PC-9 (cell line): ENCODE data around the gene TRIP12. TPM values are rescaled to one million over a fixed set of nuclear protein-coding genes. Genes with fewer than 3 reads are reported as not detected.

ENCODE experiments used
- BruUV-seq: library from RNA; stranded (reverse); fragments of 400-500 nt; replicated peaks from 2 replicates; lab custom pipeline; 2021; lab: Mats Ljungman, UMichigan
- CTCF ChIA-PET: fragments of 300-600 bp; sonication (Branson Sonifier 250); formaldehyde crosslinking; loops from one replicate; lab custom pipeline; 2022; ENCODE audit warnings: antibody characterized with exemption; lab: Charles Lee
- POLR2A ChIA-PET: fragments of 300-600 bp; sonication (Branson Sonifier 250); formaldehyde crosslinking; loops from one replicate; lab custom pipeline; 2022; ENCODE audit warnings: antibody characterized with exemption; ENCODE audit not compliant: unreplicated experiment; lab: Charles Lee
- DNase-seq, 2 experiments: peaks; one replicate each; pipeline versions ENCODE4 v3.0.0 to v3.0.0-alpha.2; 2015 to 2022; ENCODE audit warnings: mixed read lengths in 1 of 2
- H2AFZ ChIP-seq: fragments of 200-600 bp; sonication (generic); 2 replicates; pipeline ENCODE4 v1.8.1; 2017; ENCODE audit warnings: antibody characterized with exemption
- H3F3A ChIP-seq: fragments of 200-600 bp; sonication (generic); 2 replicates; pipeline ENCODE4 v1.8.1; 2017; ENCODE audit warnings: antibody characterized with exemption, mild to moderate bottlenecking, low read depth; ENCODE audit not compliant: insufficient read depth
- H3K27ac ChIP-seq: fragments of 200-600 bp; sonication (generic); 2 replicates; pipeline ENCODE4 v1.6.1; 2016; ENCODE audit warnings: mixed run types
- H3K27me3 ChIP-seq: fragments of 200-600 bp; sonication (generic); 2 replicates; pipeline ENCODE4 v1.6.1; 2016; ENCODE audit warnings: low read depth, mixed run types; ENCODE audit not compliant: insufficient read depth
- H3K36me3 ChIP-seq: fragments of 200-600 bp; sonication (generic); 2 replicates; pipeline ENCODE4 v1.6.1; 2016; ENCODE audit warnings: low read depth, mixed run types
- H3K4me1 ChIP-seq: fragments of 200-600 bp; sonication (generic); replicated peaks from 2 replicates; pipeline ENCODE4 v1.6.1; 2016; ENCODE audit warnings: mixed run types; ENCODE audit not compliant: insufficient read depth
- H3K4me2 ChIP-seq: fragments of 200-600 bp; sonication (generic); 2 replicates; pipeline ENCODE4 v1.6.1; 2017; ENCODE audit warnings: mixed run types
- H3K4me3 ChIP-seq: fragments of 200-600 bp; sonication (generic); 2 replicates; pipeline ENCODE4 v1.6.1; 2016; ENCODE audit warnings: mixed run types
- H3K79me2 ChIP-seq: fragments of 200-600 bp; sonication (generic); 2 replicates; pipeline ENCODE4 v1.6.1; 2017; ENCODE audit warnings: low read depth, mixed run types
- H3K9me2 ChIP-seq: fragments of 200-600 bp; sonication (generic); 2 replicates; pipeline ENCODE4 v1.8.1; 2017; ENCODE audit warnings: mild to moderate bottlenecking; ENCODE audit not compliant: insufficient read depth
- H3K9me3 ChIP-seq: fragments of 200-600 bp; sonication (generic); 2 replicates; pipeline ENCODE4 v1.8.1; 2016; ENCODE audit warnings: low read depth; ENCODE audit not compliant: insufficient read depth
- H4K20me1 ChIP-seq: fragments of 200-600 bp; sonication (generic); 2 replicates; pipeline ENCODE4 v1.8.1; 2017; ENCODE audit not compliant: insufficient read depth
- CTCF ChIP-seq: fragments of 200-600 bp; sonication (generic); conservative IDR thresholded peaks from 2 replicates; pipeline ENCODE4 v1.6.1; 2017; ENCODE audit warnings: mixed run types, antibody characterized with exemption, mild to moderate bottlenecking, moderate library complexity
- EZH2 ChIP-seq: fragments of 200-600 bp; sonication (generic); IDR thresholded peaks from 2 replicates; pipeline ENCODE4 v1.8.0; 2017; ENCODE audit warnings: antibody characterized with exemption, low read depth
- intact Hi-C: fragments of 100-400 bp; cut with micrococcal nuclease; formaldehyde crosslinking; loops from one replicate; pipeline ENCODE4 v1.10.0; 2022; ENCODE audit not compliant: unreplicated experiment
- total RNA-seq: library from RNA; stranded (reverse); gene quantifications from 2 replicates; pipeline ENCODE4 v1.2.3, GENCODE V29; 2021

The TRIP12 gene
- total RNA-seq, 1 experiment from 2014 or later, result 226 TPM

- Histone ChIP-seq H3K4me1 (0 out of 2 replicates have a peak, but pooled peaks cover 8% of the 10 kb centered on the region), H2AFZ (no peak overlapping the region), H3K36me3 (no peaks in the 10 kb centered on the region), H3K27ac (no peak overlapping the region), H3F3A (no peaks in the 10 kb centered on the region; the same call in 1 of the 2 replicates), H3K4me2 (no peak overlapping the region), H4K20me1 (no peaks in the 10 kb centered on the region), H3K4me3 (no peak overlapping the region), H3K9me3 (no peaks in the 10 kb centered on the region), H3K9me2 (no peaks in the 10 kb centered on the region), H3K27me3 (no peaks in the 10 kb centered on the region), H3K79me2 (no peaks in the 10 kb centered on the region)
- POLR2A ChIA-PET, result interaction anchor here (0.6 kb wide), 1 partner anchor 17 kb away, joined by 4 read pairs; no protein-coding TSS in a partner anchor
- no peak for DNase-seq
- BruUV-seq, result no TSS peak
- intact Hi-C loops, result no loop called here
- TF ChIP-seq EZH2 (no peak), CTCF (no peak)
- CTCF ChIA-PET, result no interaction called here
Measured at GRCh38 chr2:229952256-229952835, 30.5 kb upstream of the TRIP12 start.

GRCh38 chr2:229947544-229947943, 25.7 kb upstream of the TRIP12 start:
- Histone ChIP-seq H3K4me1 (no peaks in the 10 kb centered on the region), H3K27ac (no peak overlapping the region), H3K9me3 (no peaks in the 10 kb centered on the region), H3K9me2 (no peaks in the 10 kb centered on the region), H2AFZ (no peak overlapping the region), H4K20me1 (no peaks in the 10 kb centered on the region), H3K4me3 (no peak overlapping the region), H3K79me2 (no peaks in the 10 kb centered on the region), H3K27me3 (no peaks in the 10 kb centered on the region), H3F3A (no peaks in the 10 kb centered on the region), H3K36me3 (no peaks in the 10 kb centered on the region), H3K4me2 (no peak overlapping the region)
- ChIA-PET CTCF (no interaction called here), POLR2A (no interaction called here)
- DNase-seq, result no peak
- intact Hi-C loops, result no loop called here
- no TSS peak for BruUV-seq
- TF ChIP-seq EZH2 (no peak), CTCF (no peak)

GRCh38 chr2:229945975-229946374, 24.2 kb upstream of the TRIP12 start:
- no TSS peak for BruUV-seq
- no peak overlapping the region for H3K4me2 ChIP-seq
- H3K4me1 ChIP-seq, result no peaks in the 10 kb centered on the region
- H3K9me2 ChIP-seq, result no peaks in the 10 kb centered on the region
- intact Hi-C loops, result no loop called here
- no peak for TF ChIP-seq EZH2
- no peak for TF ChIP-seq CTCF
- POLR2A ChIA-PET, result no interaction called here
- no peak overlapping the region for H3K4me3 ChIP-seq
- H3K27me3 ChIP-seq, result no peaks in the 10 kb centered on the region
- H2AFZ ChIP-seq, result no peak overlapping the region
- no peaks in the 10 kb centered on the region for H3F3A ChIP-seq
- no peaks in the 10 kb centered on the region for H4K20me1 ChIP-seq
- no peaks in the 10 kb centered on the region for H3K79me2 ChIP-seq
- no peaks in the 10 kb centered on the region for H3K36me3 ChIP-seq
- CTCF ChIA-PET, result no interaction called here
- H3K27ac ChIP-seq, result no peak overlapping the region
- no peaks in the 10 kb centered on the region for H3K9me3 ChIP-seq
- DNase-seq, result no peak
